Coronary artery (tissue), 2 donors: ENCODE data around the gene KCNJ6.

Source experiments
- DNase-seq: peaks from one replicate; pipeline ENCODE4 v3.0.0-alpha.2; 2017; ENCODE audit warnings: low spot score
- H3K27ac ChIP-seq, 2 donors: fragments of 200-600 bp; sonication (generic); one replicate each; pipeline ENCODE4 v1.5.1; 2016 to 2019
- H3K4me3 ChIP-seq: fragments of 200-600 bp; sonication (generic); 2 replicates; pipeline ENCODE4 v1.5.1; 2016; ENCODE audit warnings: mild to moderate bottlenecking, moderate library complexity
- TF ChIP-seq, protein P1 (sequence below): fragments of 200-600 bp; sonication (generic); IDR thresholded peaks from one replicate; pipeline ENCODE4 v1.5.1; 2019; ENCODE audit warnings: antibody characterized with exemption

The KCNJ6 gene

DNA sequence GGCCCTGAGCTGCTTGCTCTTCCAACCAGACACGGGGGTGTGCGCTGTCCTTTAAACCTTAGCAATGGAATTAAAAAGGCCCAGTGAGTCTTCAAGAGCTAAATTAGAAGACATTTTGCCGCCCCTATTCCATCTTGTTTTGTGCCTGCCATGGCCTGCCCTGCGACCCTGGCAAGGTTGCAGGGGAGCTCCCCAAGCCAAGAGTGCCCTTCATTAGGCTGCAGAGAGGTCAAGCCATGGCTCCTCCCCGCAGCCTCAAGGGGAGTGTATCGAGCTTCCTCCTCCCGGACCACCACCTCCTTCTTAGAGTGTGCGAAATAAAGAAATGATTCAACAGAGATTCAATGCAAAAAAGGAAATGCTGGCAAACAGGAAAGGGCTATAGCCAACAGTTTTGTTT is 293.5 kb downstream of the KCNJ6 start:
- DNase-seq = no peak
- H3K4me3 ChIP-seq = no peak overlapping the region
- peak overlapping the region; percentile 16 to 23 for H3K27ac ChIP-seq
- TF ChIP-seq, protein P1, sequence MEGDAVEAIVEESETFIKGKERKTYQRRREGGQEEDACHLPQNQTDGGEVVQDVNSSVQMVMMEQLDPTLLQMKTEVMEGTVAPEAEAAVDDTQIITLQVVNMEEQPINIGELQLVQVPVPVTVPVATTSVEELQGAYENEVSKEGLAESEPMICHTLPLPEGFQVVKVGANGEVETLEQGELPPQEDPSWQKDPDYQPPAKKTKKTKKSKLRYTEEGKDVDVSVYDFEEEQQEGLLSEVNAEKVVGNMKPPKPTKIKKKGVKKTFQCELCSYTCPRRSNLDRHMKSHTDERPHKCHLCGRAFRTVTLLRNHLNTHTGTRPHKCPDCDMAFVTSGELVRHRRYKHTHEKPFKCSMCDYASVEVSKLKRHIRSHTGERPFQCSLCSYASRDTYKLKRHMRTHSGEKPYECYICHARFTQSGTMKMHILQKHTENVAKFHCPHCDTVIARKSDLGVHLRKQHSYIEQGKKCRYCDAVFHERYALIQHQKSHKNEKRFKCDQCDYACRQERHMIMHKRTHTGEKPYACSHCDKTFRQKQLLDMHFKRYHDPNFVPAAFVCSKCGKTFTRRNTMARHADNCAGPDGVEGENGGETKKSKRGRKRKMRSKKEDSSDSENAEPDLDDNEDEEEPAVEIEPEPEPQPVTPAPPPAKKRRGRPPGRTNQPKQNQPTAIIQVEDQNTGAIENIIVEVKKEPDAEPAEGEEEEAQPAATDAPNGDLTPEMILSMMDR = no peak

DNA sequence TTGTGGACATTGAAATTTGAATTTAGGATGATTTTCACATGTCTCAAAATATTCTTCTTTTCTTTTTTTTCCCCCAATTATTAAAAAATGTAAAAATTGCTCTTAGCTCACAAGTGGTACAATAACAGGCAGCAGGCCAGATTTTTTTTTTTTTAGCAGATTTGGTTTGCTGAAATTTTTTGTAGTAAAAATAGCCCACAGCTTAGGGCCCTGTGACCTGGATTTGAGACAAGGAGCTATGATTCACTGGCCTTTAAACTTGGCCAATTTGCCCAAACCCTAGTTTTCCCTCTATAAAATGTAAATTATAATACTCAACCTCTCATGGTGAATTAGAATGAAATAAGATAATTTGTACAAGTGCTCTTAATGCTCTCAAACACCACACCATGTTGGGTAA is 295.9 kb downstream of the KCNJ6 start:
- H3K27ac ChIP-seq = no peak overlapping the region
- TF ChIP-seq, protein P1 = no peak
- DNase-seq = no peak
- H3K4me3 ChIP-seq = no peak overlapping the region

DNA sequence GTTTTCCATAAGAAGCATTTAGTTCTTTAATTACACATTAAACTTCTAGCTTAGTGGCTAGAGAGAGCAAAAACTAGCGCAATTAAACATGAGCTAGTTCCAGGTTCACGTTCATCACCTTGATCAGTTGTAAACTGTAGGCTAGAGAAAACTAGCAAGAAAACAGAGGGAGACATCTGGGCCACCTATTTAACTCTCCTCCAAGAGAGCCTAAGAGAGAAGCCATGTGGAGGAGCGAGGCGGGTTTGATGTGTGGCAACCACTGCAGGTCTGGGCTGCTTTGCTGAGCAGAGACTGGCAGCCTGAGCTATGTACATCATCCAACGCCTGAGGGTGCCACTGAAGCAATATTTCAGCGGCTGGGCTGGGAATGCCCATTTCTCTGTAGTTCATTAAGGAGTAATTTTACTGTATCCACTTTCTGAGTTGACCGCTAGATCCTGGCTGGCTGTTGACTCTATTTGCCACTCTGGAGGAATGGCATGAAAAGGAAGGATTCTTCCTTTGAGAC is 296.7 kb downstream of the KCNJ6 start:
- Histone ChIP-seq H3K27ac (no peak overlapping the region), H3K4me3 (no peak overlapping the region)
- TF ChIP-seq, protein P1 = no peak
- DNase-seq = no peak

DNA sequence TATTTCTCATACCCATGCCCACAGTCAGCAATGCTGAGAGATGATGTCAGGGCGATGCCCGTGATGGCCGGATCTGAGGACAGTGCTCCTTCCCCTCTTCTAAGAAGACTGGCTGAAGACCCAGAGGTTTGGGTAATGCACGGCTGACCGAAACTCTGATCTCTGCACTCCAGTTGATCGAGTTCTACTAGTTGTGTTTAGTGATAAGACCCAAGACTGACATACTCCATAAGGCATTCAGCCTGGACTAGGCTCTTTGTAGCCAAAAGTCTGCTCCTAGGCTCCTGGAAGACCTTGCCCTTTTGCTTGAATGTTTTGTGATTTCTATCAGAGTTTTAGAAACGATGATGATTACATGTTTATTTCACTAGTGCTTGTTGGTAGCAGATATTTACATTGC is 298.2 kb downstream of the KCNJ6 start:
- Histone ChIP-seq H3K27ac (no peak overlapping the region), H3K4me3 (no peak overlapping the region)
- TF ChIP-seq, protein P1 = no peak
- DNase-seq = no peak

DNA sequence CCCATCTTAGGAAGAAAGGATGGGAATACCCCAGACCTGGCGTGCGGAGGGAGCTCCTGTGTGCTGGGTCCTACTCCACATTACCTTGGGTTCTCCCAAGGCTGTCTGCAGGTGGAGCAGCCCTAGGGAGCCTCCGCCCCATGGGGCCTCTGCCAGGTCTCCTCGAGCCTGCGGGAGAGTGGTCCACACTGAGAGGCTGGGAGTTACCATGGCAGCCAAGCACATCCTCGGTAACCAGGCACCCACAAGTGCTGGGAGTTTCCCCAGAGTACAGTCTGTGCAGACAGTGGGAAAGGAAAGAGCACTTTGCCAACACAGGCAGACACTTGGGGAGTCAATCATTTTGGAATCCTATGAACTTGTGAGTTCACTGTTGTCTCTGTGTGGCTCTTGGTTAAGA is 300.3 kb downstream of the KCNJ6 start:
- DNase-seq = no peak
- TF ChIP-seq, protein P1 = no peak
- Histone ChIP-seq H3K4me3 (no peak overlapping the region), H3K27ac (no peak overlapping the region)

DNA sequence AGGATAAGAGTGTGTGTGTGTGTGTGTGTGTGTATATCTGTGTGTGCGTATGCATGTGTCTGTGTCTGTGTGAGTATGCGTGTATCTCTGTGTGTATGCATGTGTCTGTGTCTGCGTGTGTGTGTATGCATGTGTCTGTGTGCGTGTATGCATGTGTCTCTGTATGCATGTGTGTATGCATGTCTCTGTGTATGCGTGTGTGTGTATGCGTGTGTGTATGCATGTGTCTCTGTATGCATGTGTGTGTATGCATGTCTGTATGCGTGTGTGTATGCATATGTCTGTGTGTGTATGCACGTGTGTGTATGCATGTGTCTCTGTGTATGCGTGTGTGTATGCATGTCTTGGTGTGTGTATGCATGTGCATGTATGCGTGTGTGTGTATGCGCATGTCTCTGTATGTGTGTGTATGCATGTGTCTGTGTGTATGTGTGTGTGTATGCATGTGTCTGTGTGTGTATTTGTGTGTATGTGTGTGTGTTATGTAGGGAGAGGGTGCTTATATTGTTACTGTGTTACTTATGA is 301.8 kb downstream of the KCNJ6 start:
- TF ChIP-seq, protein P1 = no peak
- no peak overlapping the region for H3K27ac ChIP-seq
- H3K4me3 ChIP-seq = no peak overlapping the region
- no peak for DNase-seq

DNA sequence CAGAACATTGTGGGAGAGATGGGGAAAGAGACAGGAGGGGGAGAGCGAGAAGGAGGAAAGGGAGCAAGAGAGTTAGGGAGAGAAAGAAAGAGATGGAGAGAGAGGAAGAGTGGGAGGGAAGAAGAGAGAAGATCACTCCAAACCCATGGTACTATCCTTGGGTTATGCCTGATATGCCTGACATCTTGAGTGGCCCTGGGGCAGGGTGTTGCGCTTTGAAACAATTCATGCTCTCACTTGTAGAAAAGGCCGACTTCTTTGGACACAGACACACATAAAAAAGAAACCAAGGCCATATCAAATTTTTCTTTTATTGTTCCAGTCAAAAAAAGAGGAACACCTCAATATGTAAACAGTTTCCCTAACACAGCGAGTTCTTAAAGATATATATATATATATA is 309.2 kb downstream of the KCNJ6 start:
- no peak for DNase-seq
- no peak overlapping the region for H3K4me3 ChIP-seq
- TF ChIP-seq, protein P1 = no peak
- no peak overlapping the region for H3K27ac ChIP-seq
